ENCODE results near the gene ARFGAP3.

The ARFGAP3 gene

GRCh38 chr22:42814616-42815015 lies 42.5 kb downstream of the ARFGAP3 start:
- DNase-seq, result no peak

- peak; percentile 70 for DNase-seq
Measured at GRCh38 chr22:42814215-42814614, 42.9 kb downstream of the ARFGAP3 start.

- DNase-seq, result no peak
Measured at GRCh38 chr22:42813501-42813900, 43.6 kb downstream of the ARFGAP3 start.

GRCh38 chr22:42811459-42811858 lies 45.6 kb downstream of the ARFGAP3 start:
- DNase-seq, result no peak

- no peak for DNase-seq
Measured at GRCh38 chr22:42808521-42808920, 48.6 kb downstream of the ARFGAP3 start.

GRCh38 chr22:42807185-42807584 lies 49.9 kb downstream of the ARFGAP3 start:
- no peak for DNase-seq

GRCh38 chr22:42805998-42806830 lies 50.9 kb downstream of the ARFGAP3 start:
- no peak for DNase-seq

- no peak for DNase-seq
Measured at GRCh38 chr22:42805016-42805997, 51.8 kb downstream of the ARFGAP3 start.

- DNase-seq, result no peak
Measured at GRCh38 chr22:42803389-42803788, 53.7 kb downstream of the ARFGAP3 start.

- DNase-seq, result no peak
Measured at GRCh38 chr22:42801252-42802080, 55.6 kb downstream of the ARFGAP3 start.

- DNase-seq, result no peak
Measured at GRCh38 chr22:42800451-42801251, 56.4 kb downstream of the ARFGAP3 start.

GRCh38 chr22:42799461-42800405 lies 57.3 kb downstream of the ARFGAP3 start:
- no peak for DNase-seq

- no peak for DNase-seq
Measured at GRCh38 chr22:42799061-42799460, 58.0 kb downstream of the ARFGAP3 start.

GRCh38 chr22:42797011-42797410 lies 60.1 kb downstream of the ARFGAP3 start:
- no peak for DNase-seq

- DNase-seq, result no peak
Measured at GRCh38 chr22:42796081-42796480, 61.0 kb downstream of the ARFGAP3 start.

- no peak for DNase-seq
Measured at GRCh38 chr22:42794551-42795510, 62.2 kb downstream of the ARFGAP3 start.

GRCh38 chr22:42793848-42794405 lies 63.1 kb downstream of the ARFGAP3 start:
- DNase-seq, result no peak

GRCh38 chr22:42792909-42793847 lies 63.9 kb downstream of the ARFGAP3 start:
- no peak for DNase-seq

Measured in OCI-M1 (cell line).